Endothelial cell of umbilical vein (primary cell): ENCODE measurements around the gene TOGARAM2. TPM values are rescaled to one million over a fixed set of nuclear protein-coding genes. Genes with fewer than 3 reads are reported as not detected.

Experiments used
- BruUV-seq: library from RNA; stranded (reverse); fragments of 400-500 nt; replicated peaks from 2 replicates; lab custom pipeline; 2021; lab: Mats Ljungman, UMichigan
- CTCF ChIA-PET: fragments of 300-600, 350-600 bp; sonication (Branson Sonifier 250); formaldehyde crosslinking; loops from one replicate; lab custom pipeline; 2021; ENCODE audit warnings: antibody characterized with exemption, inconsistent platforms; lab: Charles Lee
- POLR2A ChIA-PET: fragments of 300-600, 350-600 bp; sonication (Branson Sonifier 250); formaldehyde crosslinking; loops from one replicate; lab custom pipeline; 2021; ENCODE audit warnings: antibody characterized with exemption, inconsistent platforms; lab: Charles Lee
- DNase-seq: peaks from one replicate; pipeline ENCODE4 v3.0.0-alpha.2; 2011; ENCODE audit warnings: low read depth, low spot score
- FAIRE-seq: peaks from 2 replicates; lab custom pipeline; 2011; peaks lifted over from hg19 to GRCh38; lab: Jason Lieb, UNC
- H2AFZ ChIP-seq: 2 replicates; pipeline ENCODE4 v1.6.0; 2012; ENCODE audit warnings: low read depth, low read length, control low read depth, inconsistent platforms
- H3K27ac ChIP-seq: 2 replicates; pipeline ENCODE4 v1.5.1; 2011; ENCODE audit warnings: low read depth, mild to moderate bottlenecking, control low read depth, low read length, moderate library complexity; ENCODE audit not compliant: insufficient read depth
- H3K27me3 ChIP-seq, 2 experiments: 2 replicates each; pipeline versions ENCODE4 v1.6.0 to v1.6.1; 2011; ENCODE audit warnings: low read length in 2 of 2, mixed read lengths in 1 of 2; ENCODE audit not compliant: control insufficient read depth in 2 of 2, insufficient read depth in 2 of 2
- H3K36me3 ChIP-seq, 2 experiments: 2 replicates in 1 of 2; 3 replicates in 1 of 2; pipeline ENCODE4 v1.5.1; 2011; ENCODE audit warnings: low read length in 2 of 2, mild to moderate bottlenecking in 1 of 2, moderate library complexity in 1 of 2; ENCODE audit not compliant: control insufficient read depth in 2 of 2, insufficient read depth in 2 of 2; ENCODE audit errors: extremely low read depth in 1 of 2
- H3K4me1 ChIP-seq: 3 replicates; pipeline ENCODE4 v1.5.1; 2011; ENCODE audit warnings: mild to moderate bottlenecking, low read length; ENCODE audit not compliant: control insufficient read depth, insufficient read depth; ENCODE audit errors: extremely low read depth
- H3K4me2 ChIP-seq: 2 replicates; pipeline ENCODE4 v1.6.1; 2011; ENCODE audit warnings: low read length, control low read depth, mixed read lengths; ENCODE audit not compliant: insufficient read depth
- H3K4me3 ChIP-seq, 3 experiments: fragments of 200-600 bp in 1 of 3; sonication (generic), shearing (Covaris generic) in 1 of 3; replicated peaks in 1 of 3; 2 replicates each; pipeline ENCODE4 v1.5.1; 2011 to 2016; ENCODE audit warnings: control low read depth in 3 of 3, low read length in 3 of 3, mild to moderate bottlenecking in 2 of 3, inconsistent platforms in 1 of 3, low read depth in 1 of 3, moderate library complexity in 1 of 3; ENCODE audit not compliant: insufficient read depth in 1 of 3
- H3K79me2 ChIP-seq: 2 replicates; pipeline ENCODE4 v1.6.0; 2012; ENCODE audit warnings: low read length, inconsistent platforms; ENCODE audit not compliant: control insufficient read depth, insufficient read depth
- H3K9ac ChIP-seq: replicated peaks from 2 replicates; pipeline ENCODE3; 2011; ENCODE audit warnings: low read length, control low read depth; ENCODE audit not compliant: insufficient read depth; ENCODE audit errors: extremely low read depth
- H3K9me1 ChIP-seq: replicated peaks from 3 replicates; pipeline ENCODE4 v1.6.0; 2011; ENCODE audit warnings: mild to moderate bottlenecking, low read length; ENCODE audit not compliant: control insufficient read depth, insufficient read depth; ENCODE audit errors: extremely low read depth
- H3K9me3 ChIP-seq: replicated peaks from 2 replicates; pipeline ENCODE4 v1.5.1; 2012; ENCODE audit warnings: low read length, inconsistent platforms; ENCODE audit not compliant: control insufficient read depth, insufficient read depth
- H4K20me1 ChIP-seq: replicated peaks from 2 replicates; pipeline ENCODE3; 2011; ENCODE audit warnings: mild to moderate bottlenecking, low read length; ENCODE audit not compliant: control insufficient read depth, insufficient read depth; ENCODE audit errors: extremely low read depth
- CTCF ChIP-seq, 2 donors: IDR thresholded peaks; 1 replicate in 1 of 2; 2 replicates in 1 of 2; pipeline ENCODE4 v1.5.1; 2011; ENCODE audit warnings: low read length in 2 of 2, mild to moderate bottlenecking in 2 of 2, moderate library complexity in 2 of 2, control low read depth in 1 of 2, inconsistent platforms in 1 of 2, low read depth in 1 of 2; ENCODE audit not compliant: insufficient read depth in 1 of 2; ENCODE audit errors: extremely low read depth in 1 of 2
- EZH2 ChIP-seq: IDR thresholded peaks from 2 replicates; pipeline ENCODE4 v1.6.1; 2012; ENCODE audit warnings: borderline replicate concordance, low read depth, mild to moderate bottlenecking, moderate library complexity, low read length, inconsistent platforms; ENCODE audit not compliant: severe bottlenecking
- FOS ChIP-seq: IDR thresholded peaks from 2 replicates; pipeline ENCODE4 v1.6.1; 2011; ENCODE audit warnings: mild to moderate bottlenecking, low read length, moderate library complexity, borderline replicate concordance; ENCODE audit not compliant: insufficient read depth
- GATA2 ChIP-seq: IDR thresholded peaks from 2 replicates; pipeline ENCODE4 v1.7.0; 2011; ENCODE audit warnings: low read depth, mild to moderate bottlenecking, moderate library complexity, mixed read lengths, low read length; ENCODE audit not compliant: insufficient read length, insufficient read depth
- JUN ChIP-seq: IDR thresholded peaks from 2 replicates; pipeline ENCODE4 v1.6.1; 2011; ENCODE audit warnings: borderline replicate concordance, low read depth; ENCODE audit not compliant: insufficient read length, insufficient read depth
- MAX ChIP-seq: IDR thresholded peaks from 2 replicates; pipeline ENCODE4 v1.6.1; 2011; ENCODE audit not compliant: insufficient read depth, insufficient read length
- MYC ChIP-seq: IDR thresholded peaks from one replicate; pipeline ENCODE4 v1.6.1; 2011; ENCODE audit warnings: mild to moderate bottlenecking, low read depth, low read length
- POLR2A ChIP-seq: IDR thresholded peaks from 2 replicates; pipeline ENCODE4 v1.6.1; 2012; ENCODE audit warnings: low read depth, mild to moderate bottlenecking, control low read depth, low read length
- POLR2AphosphoS5 ChIP-seq: IDR thresholded peaks from 2 replicates; pipeline ENCODE4 v1.6.1; 2012; ENCODE audit warnings: low read depth, mild to moderate bottlenecking, control low read depth, low read length, moderate library complexity; ENCODE audit not compliant: insufficient read depth
- dilution Hi-C: fragments of 300-500 bp; cut with MboI; formaldehyde crosslinking; loops from one replicate; pipeline ENCODE4 v1.15.0; 2019; ENCODE audit warnings: low sequenced_read_pairs; ENCODE audit not compliant: extremely low pct_ligation_motif_present
- intact Hi-C: fragments of 100-400 bp; cut with micrococcal nuclease; formaldehyde crosslinking; loops from one replicate; pipeline ENCODE4 v1.10.0; 2022
- polyA plus RNA-seq, 4 experiments: library from polyadenylated mRNA; depleted of rRNA in 3 of 4; stranded (reverse) in 3 of 4; unstranded in 1 of 4; fragments of >200 nt; gene quantifications; 2 replicates each; pipeline versions ENCODE4 v1.2.1 to v1.2.3, GENCODE V29; 2011 to 2012; ENCODE audit warnings: missing spikeins in 1 of 4
- total RNA-seq: library from RNA; stranded (reverse); gene quantifications from 2 replicates; pipeline ENCODE4 v1.2.3, GENCODE V29; 2021

TOGARAM2 gene
- total and polyA plus RNA-seq, 2 donors (not counting 3 experiments of a cell fraction or from before 2014, with no cell fraction given): not detected

- H2AFZ ChIP-seq: no peak overlapping the region
- H3K9ac ChIP-seq: no peak overlapping the region
- H3K27me3 ChIP-seq: no peaks in the 10 kb centered on the region
- H3K9me3 ChIP-seq: no peaks in the 10 kb centered on the region
- ChIA-PET CTCF (no interaction called here), POLR2A (no interaction called here)
- BruUV-seq: no TSS peak
- no peak overlapping the region for H3K4me3 ChIP-seq
- H3K9me1 ChIP-seq: no peaks in the 10 kb centered on the region
- no peaks in the 10 kb centered on the region for H3K4me1 ChIP-seq
- FAIRE-seq: no peak
- intact Hi-C loops (no loop called here), dilution Hi-C loops (no loop called here)
- H4K20me1 ChIP-seq: no peaks in the 10 kb centered on the region
- H3K79me2 ChIP-seq: no peaks in the 10 kb centered on the region
- DNase-seq: no peak
- H3K36me3 ChIP-seq: no peaks in the 10 kb centered on the region
- no peak overlapping the region for H3K4me2 ChIP-seq
- no peak overlapping the region for H3K27ac ChIP-seq
- TF ChIP-seq MAX (no peak), POLR2A (no peak), POLR2AphosphoS5 (no peak), EZH2 (no peak), MYC (no peak), CTCF (IDR thresholded peaks at IDR 0.05; ENCODE audit: extremely low read depth in 1 of 2, insufficient read depth in 1 of 2, low read depth in 1 of 2, low read length in 2 of 2) (no peak), FOS (no peak), GATA2 (no peak), JUN (no peak)
Measured at GRCh38 chr2:29000956-29001355, 19.9 kb downstream of the TOGARAM2 start.
